NOMO-1 (cell line): ENCODE results near the gene A1CF.

ENCODE experiments used
- DNase-seq, 2 experiments: peaks; one replicate each; lab custom pipeline; 2025; ENCODE audit not compliant: unreplicated experiment in 2 of 2; lab: John Stamatoyannopoulos, UW

A1CF gene

GRCh38 chr10:50862719-50863118 is 22.7 kb downstream of the A1CF start:
- DNase-seq, result no peak

- no peak for DNase-seq
Measured at GRCh38 chr10:50861370-50861769, 24.1 kb downstream of the A1CF start.

GRCh38 chr10:50857579-50857978 is 27.8 kb downstream of the A1CF start:
- DNase-seq, result no peak

GRCh38 chr10:50855461-50855860 is 30.0 kb downstream of the A1CF start:
- DNase-seq, result no peak

- no peak for DNase-seq
Measured at GRCh38 chr10:50855015-50855414, 30.4 kb downstream of the A1CF start.

- DNase-seq, result no peak
Measured at GRCh38 chr10:50853557-50853956, 31.9 kb downstream of the A1CF start.

GRCh38 chr10:50851884-50852671 is 33.3 kb downstream of the A1CF start:
- DNase-seq, result no peak

- DNase-seq, result no peak
Measured at GRCh38 chr10:50850578-50851230, 34.7 kb downstream of the A1CF start.

GRCh38 chr10:50846753-50847152 is 38.7 kb downstream of the A1CF start:
- no peak for DNase-seq

GRCh38 chr10:50837095-50837494 is 48.3 kb downstream of the A1CF start:
- DNase-seq, result no peak

GRCh38 chr10:50832171-50832751 is 53.2 kb downstream of the A1CF start:
- DNase-seq, result no peak

GRCh38 chr10:50830066-50830465 is 55.4 kb downstream of the A1CF start:
- DNase-seq, result no peak

GRCh38 chr10:50824782-50825181 is 60.6 kb downstream of the A1CF start:
- no peak for DNase-seq

- DNase-seq, result no peak
Measured at GRCh38 chr10:50823789-50824188, 61.6 kb downstream of the A1CF start.

- no peak for DNase-seq
Measured at GRCh38 chr10:50809596-50809995, 75.8 kb downstream of the A1CF start.

GRCh38 chr10:50807851-50808776 is 77.3 kb downstream of the A1CF start:
- DNase-seq, result no peak

- DNase-seq, result no peak
Measured at GRCh38 chr10:50805981-50806622, 79.3 kb downstream of the A1CF start.

- DNase-seq, result no peak
Measured at GRCh38 chr10:50799595-50799994, 85.8 kb downstream of the A1CF start.

- DNase-seq, result no peak
Measured at GRCh38 chr10:50798297-50798696, 87.1 kb downstream of the A1CF start.

- no peak for DNase-seq
Measured at GRCh38 chr10:50796693-50797092, 88.7 kb downstream of the A1CF start.
